Measurements from ENCODE around the gene C11orf21.

DNA sequence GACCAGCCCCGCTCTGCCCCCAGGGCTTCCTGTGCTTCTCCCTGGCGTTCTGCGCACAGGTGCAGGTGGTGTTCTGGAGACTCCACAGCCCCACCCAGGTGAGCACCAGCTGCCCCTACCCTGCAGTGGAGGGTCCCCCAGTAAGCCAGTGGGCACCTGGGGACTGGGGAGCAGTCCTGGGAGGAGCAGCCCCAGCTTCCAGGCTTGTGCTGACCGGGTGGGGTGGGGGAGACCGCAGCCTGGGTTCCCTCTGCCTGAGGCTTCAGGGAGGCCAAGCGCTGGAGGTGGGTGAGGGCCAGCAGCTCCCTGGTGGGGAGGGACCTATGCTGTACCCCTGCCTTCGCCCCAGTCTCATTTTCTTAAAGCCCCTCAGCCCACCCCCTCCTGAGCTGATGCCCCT, 7.0 kb upstream of the C11orf21 start:
- TF ChIP-seq GATA2 (IDR thresholded peaks at IDR 0.05; ENCODE audit: low read depth, low read length) (no peak), GATA3 (IDR thresholded peaks at IDR 0.05; ENCODE audit: low read depth, low read length) (no peak)

All from SH-SY5Y (cell line).